Spinal cord (tissue), 10 donors: ENCODE measurements around the gene PRTN3. TPM values are rescaled to one million over a fixed set of nuclear protein-coding genes. Genes with fewer than 3 reads are reported as not detected.

Experiments
- DNase-seq, 6 donors: peaks; one replicate each; pipeline versions ENCODE4 v3.0.0 to v3.0.0-alpha.2; 2013 to 2015; ENCODE audit warnings: low spot score in 6 of 6, low read depth in 4 of 6
- H3K27ac ChIP-seq: one replicate; pipeline ENCODE4 v1.5.1; 2013; ENCODE audit warnings: low read depth, low read length, control low read depth
- H3K27me3 ChIP-seq: one replicate; pipeline ENCODE4 v1.6.1; 2013; ENCODE audit warnings: low read length; ENCODE audit not compliant: control insufficient read depth, insufficient read depth
- H3K36me3 ChIP-seq: one replicate; pipeline ENCODE4 v1.6.1; 2013; ENCODE audit warnings: low read length; ENCODE audit not compliant: control insufficient read depth, insufficient read depth
- H3K4me1 ChIP-seq: one replicate; pipeline ENCODE4 v1.6.1; 2013; ENCODE audit warnings: low read length; ENCODE audit not compliant: control insufficient read depth, insufficient read depth
- H3K4me3 ChIP-seq: one replicate; pipeline ENCODE4 v1.5.1; 2013; ENCODE audit warnings: low read depth, low read length, control low read depth
- H3K9me3 ChIP-seq: one replicate; pipeline ENCODE4 v1.6.1; 2013; ENCODE audit warnings: low read length; ENCODE audit not compliant: control insufficient read depth, insufficient read depth
- WGBS: methylation state at CpG from one replicate; pipeline ENCODE4 v1.1.5; 2013; ENCODE audit warnings: missing lambda C conversion rate; ENCODE audit not compliant: insufficient coverage; 5-methylcytosine and 5-hydroxymethylcytosine counted together
- polyA plus RNA-seq, 2 donors: library from polyadenylated mRNA; unstranded; fragments of 120-200 nt; gene quantifications; one replicate each; pipeline ENCODE4 v1.2.1, GENCODE V29; 2013; ENCODE audit not compliant: insufficient read length in 2 of 2
- total RNA-seq, 2 donors: library from RNA; depleted of rRNA in 1 of 2; stranded (reverse); fragments of 120-200 nt in 1 of 2; fragments of >200 nt in 1 of 2; gene quantifications; one replicate each; pipeline versions ENCODE4 v1.2.3 to v1.2.4, GENCODE V29; 2013 to 2014
- donor health status: healthy.

Gene PRTN3
- total and polyA plus RNA-seq, 4 donors, result 0.41 to 37.1 (median 2.3) TPM

GRCh38 chr19:808423-808775, 32.4 kb upstream of the PRTN3 start:
- no peak for DNase-seq
- Histone ChIP-seq H3K9me3 (no peaks in the 10 kb centered on the region), H3K27ac (no peak overlapping the region), H3K4me1 (peaks cover 5% of the 10 kb centered on the region), H3K36me3 (peaks cover 95% of the 10 kb centered on the region), H3K27me3 (no peaks in the 10 kb centered on the region), H3K4me3 (no peak overlapping the region)
- 90% methylated on average over 21 of the region's 26 CpGs for WGBS

DNA sequence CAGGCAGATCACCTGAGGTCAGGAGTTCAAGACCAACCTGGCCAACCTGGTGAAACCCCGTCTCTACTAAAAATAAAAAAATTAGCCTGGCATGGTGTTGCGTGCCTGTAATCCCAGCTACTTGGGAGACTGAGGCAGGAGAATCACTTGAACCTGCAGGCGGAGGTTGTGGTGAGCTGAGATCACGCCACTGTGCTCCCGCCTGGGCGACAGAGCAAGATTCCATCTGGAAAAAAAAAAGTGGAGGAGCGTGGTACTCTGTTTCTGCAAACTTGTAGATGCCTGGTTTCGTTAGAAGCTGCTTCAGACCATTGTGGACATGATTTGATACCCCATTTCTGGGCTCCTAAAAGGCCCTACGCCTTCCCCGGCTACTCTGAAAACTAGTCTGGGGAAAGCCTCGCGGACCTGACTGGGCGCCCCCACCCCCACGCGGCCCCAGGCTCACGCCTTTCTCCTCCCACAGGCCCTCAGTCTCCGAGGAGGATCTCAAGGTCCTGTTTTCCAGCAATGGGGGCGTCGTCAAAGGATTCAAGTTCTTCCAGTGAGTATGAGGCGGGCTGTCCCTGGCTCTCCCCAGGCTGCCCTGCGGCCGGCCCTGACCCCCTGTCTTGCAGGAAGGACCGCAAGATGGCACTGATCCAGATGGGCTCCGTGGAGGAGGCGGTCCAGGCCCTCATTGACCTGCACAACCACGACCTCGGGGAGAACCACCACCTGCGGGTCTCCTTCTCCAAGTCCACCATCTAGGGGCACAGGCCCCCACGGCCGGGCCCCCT, 30.5 kb upstream of the PRTN3 start:
- H3K36me3 ChIP-seq, result peaks cover 95% of the 10 kb centered on the region
- no peak overlapping the region for H3K4me3 ChIP-seq
- no peaks in the 10 kb centered on the region for H3K4me1 ChIP-seq
- DNase-seq, result no peak
- H3K27me3 ChIP-seq, result no peaks in the 10 kb centered on the region
- no peaks in the 10 kb centered on the region for H3K9me3 ChIP-seq
- 78% methylated on average over 22 of the region's 30 CpGs for WGBS
- H3K27ac ChIP-seq, result no peak overlapping the region

DNA sequence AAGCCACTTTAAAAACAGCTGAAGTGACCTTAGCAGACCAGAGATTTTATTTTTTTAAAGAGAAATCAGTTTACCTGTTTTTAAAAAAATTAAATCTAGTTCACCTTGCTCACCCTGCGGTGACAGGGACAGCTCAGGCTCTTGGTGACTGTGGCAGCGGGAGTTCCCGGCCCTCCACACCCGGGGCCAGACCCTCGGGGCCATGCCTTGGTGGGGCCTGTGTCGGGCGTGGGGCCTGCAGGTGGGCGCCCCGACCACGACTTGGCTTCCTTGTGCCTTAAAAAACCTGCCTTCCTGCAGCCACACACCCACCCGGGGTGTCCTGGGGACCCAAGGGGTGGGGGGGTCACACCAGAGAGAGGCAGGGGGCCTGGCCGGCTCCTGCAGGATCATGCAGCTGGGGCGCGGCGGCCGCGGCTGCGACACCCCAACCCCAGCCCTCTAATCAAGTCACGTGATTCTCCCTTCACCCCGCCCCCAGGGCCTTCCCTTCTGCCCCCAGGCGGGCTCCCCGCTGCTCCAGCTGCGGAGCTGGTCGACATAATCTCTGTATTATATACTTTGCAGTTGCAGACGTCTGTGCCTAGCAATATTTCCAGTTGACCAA, 29.8 kb upstream of the PRTN3 start:
- Histone ChIP-seq H3K4me1 (no peaks in the 10 kb centered on the region), H3K36me3 (peaks cover 95% of the 10 kb centered on the region), H3K9me3 (no peaks in the 10 kb centered on the region), H3K27ac (no peak overlapping the region), H3K4me3 (no peak overlapping the region), H3K27me3 (no peaks in the 10 kb centered on the region)
- WGBS, result 92% methylated on average over 11 of the region's 25 CpGs
- no peak for DNase-seq

GRCh38 chr19:811506-812048, 29.2 kb upstream of the PRTN3 start:
- Histone ChIP-seq H3K27ac (no peak overlapping the region), H3K27me3 (no peaks in the 10 kb centered on the region), H3K4me1 (no peaks in the 10 kb centered on the region), H3K4me3 (no peak overlapping the region), H3K36me3 (peaks cover 95% of the 10 kb centered on the region), H3K9me3 (no peaks in the 10 kb centered on the region)
- DNase-seq, result no peak
- whole genome bisulfite sequencing, result 95% methylated on average over 13 of the region's 20 CpGs

- Histone ChIP-seq H3K27me3 (no peaks in the 10 kb centered on the region), H3K27ac (no peak overlapping the region), H3K4me3 (no peak overlapping the region), H3K9me3 (no peaks in the 10 kb centered on the region), H3K36me3 (peaks cover 91% of the 10 kb centered on the region), H3K4me1 (no peaks in the 10 kb centered on the region)
- 78% methylated on average over 55 of the region's 80 CpGs for WGBS
- DNase-seq, result peak in 1 of 6 donors; percentile 25
These were observed 28.6 kb upstream of the PRTN3 start for GRCh38 chr19:812049-812746.

DNA sequence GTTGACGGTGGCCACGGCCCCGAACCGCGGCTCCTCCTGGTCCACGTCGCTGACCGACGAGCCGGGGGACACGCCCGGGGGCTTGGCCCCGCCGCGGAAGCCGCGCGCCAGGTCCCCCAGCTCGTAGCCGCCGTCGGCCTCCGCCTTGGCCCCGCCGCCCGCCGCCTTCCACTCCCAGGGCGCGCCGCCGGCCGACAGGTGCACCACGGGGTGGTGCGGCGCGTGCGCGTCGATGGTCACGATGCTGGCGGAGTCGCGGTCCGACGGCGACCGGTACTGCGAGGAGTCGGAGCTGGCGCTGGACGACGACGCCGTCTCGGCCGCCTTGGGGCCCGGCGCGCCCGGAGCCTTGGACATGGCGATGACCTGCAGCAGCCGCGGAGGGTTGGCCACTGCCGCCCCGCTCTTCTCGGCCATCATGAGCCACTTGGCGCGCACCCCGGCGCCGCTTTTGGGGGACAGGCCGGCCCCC, 28.0 kb upstream of the PRTN3 start:
- Histone ChIP-seq H3K27me3 (no peaks in the 10 kb centered on the region), H3K9me3 (no peaks in the 10 kb centered on the region), H3K36me3 (peaks cover 89% of the 10 kb centered on the region), H3K27ac (no peak overlapping the region), H3K4me1 (no peaks in the 10 kb centered on the region), H3K4me3 (no peak overlapping the region)
- WGBS, result 82% methylated on average over 66 of the region's 72 CpGs
- no peak for DNase-seq

- Histone ChIP-seq H3K4me3 (no peak overlapping the region), H3K27me3 (no peaks in the 10 kb centered on the region), H3K9me3 (no peaks in the 10 kb centered on the region), H3K27ac (no peak overlapping the region), H3K36me3 (peaks cover 85% of the 10 kb centered on the region), H3K4me1 (no peaks in the 10 kb centered on the region)
- WGBS, result 93% methylated on average over 76 of the region's 87 CpGs
- DNase-seq, result no peak
These were observed 27.3 kb upstream of the PRTN3 start for GRCh38 chr19:813219-814151.

DNA sequence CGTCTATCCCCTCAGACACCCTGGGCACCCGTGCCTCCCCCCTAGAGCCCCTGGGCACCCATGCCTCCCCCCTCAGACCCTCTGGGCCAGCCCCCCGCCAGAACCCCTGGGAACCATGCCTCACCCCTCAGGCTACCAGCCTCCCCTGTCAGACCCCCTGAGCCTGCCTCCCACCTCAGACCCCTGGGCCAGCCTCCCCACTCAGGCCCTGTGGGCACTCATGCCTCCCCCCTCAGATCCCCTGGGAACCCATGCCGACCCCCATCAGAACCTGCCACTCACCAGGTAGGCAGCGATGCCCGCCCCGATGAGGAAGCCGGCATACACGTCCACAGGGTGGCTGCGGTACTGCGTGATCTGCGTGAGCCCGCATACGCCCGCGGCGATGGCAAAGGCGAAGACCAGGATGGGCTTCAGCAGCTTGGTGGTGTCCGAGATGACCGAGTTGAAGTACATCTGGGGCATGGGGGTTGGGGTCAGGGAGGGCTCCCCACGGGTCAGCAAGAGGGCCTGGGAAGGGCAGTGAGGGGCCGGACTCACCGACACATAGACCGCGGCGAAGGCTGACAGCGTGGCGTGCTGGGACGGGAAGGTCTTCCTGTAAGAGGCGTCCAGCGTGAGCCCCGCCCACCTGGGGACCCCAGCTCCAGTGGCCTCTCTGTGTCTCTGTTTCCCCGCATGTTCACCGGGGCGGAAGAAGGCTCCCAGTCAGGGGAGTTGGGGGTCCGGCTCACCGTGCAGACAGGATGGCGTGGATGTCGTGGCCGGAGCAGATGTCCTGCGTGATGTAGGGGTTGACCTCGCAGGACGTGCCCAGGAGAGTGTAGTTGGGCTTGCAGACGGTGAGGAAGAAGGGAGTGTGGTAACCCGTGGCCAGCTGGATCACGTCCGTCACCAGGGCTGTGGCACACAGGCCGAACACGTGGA, 26.4 kb upstream of the PRTN3 start:
- H3K4me1 ChIP-seq, result no peaks in the 10 kb centered on the region
- no peaks in the 10 kb centered on the region for H3K9me3 ChIP-seq
- no peaks in the 10 kb centered on the region for H3K27me3 ChIP-seq
- no peak for DNase-seq
- WGBS, result 94% methylated on average over 48 of the region's 49 CpGs
- peaks cover 76% of the 10 kb centered on the region for H3K36me3 ChIP-seq
- H3K27ac ChIP-seq, result no peak overlapping the region
- no peak overlapping the region for H3K4me3 ChIP-seq
